Measurements from ENCODE around the gene HLF. TPM values are rescaled to one million over a fixed set of nuclear protein-coding genes. Genes with fewer than 3 reads are reported as not detected.

Gene HLF
- total RNA-seq, 1 experiment from 2014 or later = 1.5 TPM

- no peak for ATAC-seq
- H3K4me2 ChIP-seq (ENCODE audit: low read length) = no peak overlapping the region
- no TSS peak for BruUV-seq (replicated peaks)
- H4K20me1 ChIP-seq (ENCODE audit: insufficient read depth) = no peaks in the 10 kb centered on the region
- POLR2A ChIA-PET = no interaction called here
- no peak for DNase-seq (ENCODE audit: low read depth, low spot score)
- H2AFZ ChIP-seq (ENCODE audit: low read depth, low read length, poor library complexity, severe bottlenecking) = no peak overlapping the region
- RAD21 ChIA-PET (ENCODE audit: low non-redundant PET in 1 of 2, low total read pairs in 2 of 2, uncharacterized antibody in 2 of 2, unreplicated experiment in 2 of 2) = no interaction called here
- no peak overlapping the region for H3K4me3 ChIP-seq (replicated peaks in 1 of 2; ENCODE audit: low read depth in 1 of 2, low read length in 2 of 2)
- TF ChIP-seq JUND (IDR thresholded peaks at IDR 0.05) (no peak), POLR2A (IDR thresholded peaks at IDR 0.05; ENCODE audit: borderline replicate concordance, extremely low read depth, insufficient read depth, insufficient read length) (no peak), RAD21 (IDR thresholded peaks at IDR 0.05; ENCODE audit: low read depth) (no peak), MAX (IDR thresholded peaks at IDR 0.05) (no peak), POLR2AphosphoS5 (IDR thresholded peaks at IDR 0.05; ENCODE audit: low read depth, low read length) (no peak), EZH2 (IDR thresholded peaks at IDR 0.05) (no peak), CTCF (IDR thresholded peaks at IDR 0.05 in 2 of 3, conservative IDR thresholded peaks at IDR 0.05 in 1 of 3; ENCODE audit: borderline replicate concordance in 1 of 3, insufficient read depth in 1 of 3, low read depth in 2 of 3, low read length in 2 of 3) (no peak), CEBPB (IDR thresholded peaks at IDR 0.05; ENCODE audit: low read depth) (no peak), SP1 (IDR thresholded peaks at IDR 0.05; ENCODE audit: low read depth) (no peak), TCF7L2 (IDR thresholded peaks at IDR 0.05; ENCODE audit: borderline replicate concordance, extremely low read depth, insufficient read depth, insufficient read length) (no peak), REST (IDR thresholded peaks at IDR 0.05; ENCODE audit: low read depth) (no peak), YY1 (IDR thresholded peaks at IDR 0.05; ENCODE audit: extremely low read depth, insufficient replicate concordance, low read depth, low read length) (no peak), ATF3 (IDR thresholded peaks at IDR 0.05) (no peak), SRF (IDR thresholded peaks at IDR 0.05; ENCODE audit: low read depth) (no peak), FOSL1 (IDR thresholded peaks at IDR 0.05; ENCODE audit: low read depth) (no peak)
- H3K79me2 ChIP-seq (ENCODE audit: insufficient read depth, low read length) = no peaks in the 10 kb centered on the region
- H3K9me2 ChIP-seq (ENCODE audit: insufficient read depth) = no peaks in the 10 kb centered on the region
- H3K27me3 ChIP-seq (ENCODE audit: insufficient read depth, low read length) = no peaks in the 10 kb centered on the region
- intact Hi-C loops (cut with micrococcal nuclease) = no loop called here
- CTCF ChIA-PET = no interaction called here
- H3K9me3 ChIP-seq (ENCODE audit: control insufficient read depth in 1 of 2, insufficient read depth in 1 of 2, low read depth in 1 of 2, low read length in 2 of 2) = no peaks in the 10 kb centered on the region; a peak in 1 of 4 replicates
- H3K9ac ChIP-seq (ENCODE audit: low read length) = no peak overlapping the region
- no peak overlapping the region for H3K27ac ChIP-seq (ENCODE audit: low read depth, low read length)
- no peaks in the 10 kb centered on the region for H3K36me3 ChIP-seq (ENCODE audit: control insufficient read depth in 1 of 2, insufficient read depth in 2 of 2, low read length in 2 of 2)
- H3K4me1 ChIP-seq (ENCODE audit: control insufficient read depth in 1 of 2, insufficient read depth in 2 of 2, low read length in 2 of 2) = no peaks in the 10 kb centered on the region
These were observed 16.7 kb upstream of the HLF start for GRCh38 chr17:55248077-55248476.

Measured in HCT116 (cell line).